Suppressor macrophage treated with lipopolysaccharide for 1 hour (primary cell): ENCODE measurements around the gene GOLGA6D.
A peak's percentile ranks its signal among the peaks of the same experiment; 100 is the strongest.
"Not testable (repeated sequence)": the region's sequence is repeated elsewhere in the genome, so short reads cannot be mapped to it uniquely, and the experiment has no call there.

Source experiments
- DNase-seq, 3 donors: peaks; one replicate each; pipeline ENCODE4 v3.0.0-alpha.2; 2020 to 2022

GOLGA6D gene

DNA sequence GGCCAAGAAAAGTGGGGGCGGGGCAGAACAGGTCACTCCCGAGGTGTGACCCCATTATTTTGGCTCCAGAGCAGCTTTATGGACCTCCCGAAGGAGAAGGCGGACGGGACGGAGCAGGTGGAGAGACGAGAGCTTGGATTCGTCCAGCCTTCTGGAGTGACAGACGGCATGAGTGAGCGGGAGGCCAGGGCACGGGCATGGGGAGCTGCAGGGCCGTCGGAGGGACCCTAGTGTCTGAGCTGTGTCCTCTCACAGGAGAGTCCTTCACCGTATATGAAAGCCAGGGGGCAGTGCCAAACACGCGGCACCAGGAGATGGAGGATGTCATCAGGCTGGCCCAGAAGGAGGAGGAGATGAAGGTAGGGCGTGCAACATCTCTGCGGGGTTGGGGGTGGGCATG, 11.0 kb downstream of the GOLGA6D start:
- DNase-seq = not testable (repeated sequence)

DNA sequence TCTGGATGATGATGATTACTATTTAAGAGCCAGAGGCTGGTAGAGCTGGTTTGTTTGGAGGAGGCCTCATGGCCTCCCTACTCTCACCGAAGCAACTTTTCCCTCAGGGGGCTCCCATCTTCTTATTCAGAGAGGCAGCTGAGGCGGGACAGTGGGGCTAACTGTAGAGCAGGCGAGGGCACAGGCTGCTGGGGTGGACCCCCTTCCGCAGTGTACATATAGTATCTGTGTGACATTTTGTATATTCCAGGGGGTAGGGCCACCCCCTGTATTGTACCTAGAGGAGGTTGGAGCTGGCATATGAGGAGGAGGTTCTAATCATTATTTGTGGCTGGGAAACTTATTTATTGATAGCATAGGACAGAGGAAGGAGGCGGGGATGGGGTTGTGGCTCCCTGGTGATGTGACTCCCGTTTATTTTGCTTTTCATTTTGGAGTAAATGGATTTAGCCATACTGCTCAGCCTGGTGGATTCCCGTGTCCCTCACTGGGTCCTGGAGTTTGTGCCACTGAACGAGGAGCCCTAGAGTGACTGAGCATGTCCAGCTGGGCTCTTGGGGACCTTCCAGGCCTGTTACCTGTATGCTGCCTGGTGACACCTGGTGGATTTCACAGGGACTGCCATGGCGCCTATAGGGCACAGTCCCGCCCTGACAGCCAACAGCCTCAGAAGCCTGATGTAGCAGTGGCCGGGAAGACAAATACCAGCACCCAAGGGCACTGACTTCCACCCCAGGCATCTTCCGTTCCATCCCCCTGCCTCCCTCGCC, 16.1 kb downstream of the GOLGA6D start:
- not testable (repeated sequence) for DNase-seq

DNA sequence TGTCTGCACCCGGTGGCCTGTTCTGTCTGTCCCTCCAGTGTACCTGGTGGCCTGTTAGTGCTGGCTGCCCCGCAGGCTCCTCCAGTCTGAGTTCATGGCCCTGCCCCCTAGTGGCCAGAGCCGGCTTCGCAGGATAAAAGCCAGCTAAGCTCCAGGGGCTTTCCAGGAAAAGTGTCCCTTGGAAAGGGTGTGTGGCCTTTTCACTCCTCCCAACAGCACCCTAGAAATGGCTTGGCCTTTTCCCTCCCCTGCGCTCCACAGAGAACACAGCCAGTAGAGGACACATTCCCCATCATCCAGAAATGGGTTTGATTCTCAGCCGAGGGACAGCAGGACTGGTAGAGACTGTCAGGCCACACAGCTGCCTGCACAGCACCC, 16.7 kb downstream of the GOLGA6D start:
- DNase-seq = not testable (repeated sequence)

GRCh38 chr15:75300026-75300425, 17.4 kb downstream of the GOLGA6D start:
- not testable (repeated sequence) for DNase-seq

GRCh38 chr15:75302318-75302717, 19.7 kb downstream of the GOLGA6D start:
- no peak for DNase-seq

DNA sequence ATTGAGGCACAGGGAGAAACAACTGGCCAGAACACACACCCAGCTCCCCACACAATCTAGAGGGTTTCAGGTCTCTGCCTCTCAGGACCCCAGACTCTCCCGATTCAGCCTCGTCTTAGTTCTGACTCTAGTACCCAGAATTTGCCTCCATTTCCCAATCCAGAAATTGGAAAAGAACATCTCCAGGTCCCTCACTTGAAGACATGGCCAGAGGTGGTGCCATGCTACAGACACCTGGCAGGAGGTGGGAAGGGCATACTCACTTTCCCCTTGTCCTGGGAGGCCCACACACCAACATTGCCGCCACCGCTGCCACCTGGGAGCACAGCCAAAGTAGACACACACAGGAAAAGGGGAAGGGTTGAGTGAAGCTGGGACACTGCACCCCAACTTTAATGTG, 20.1 kb downstream of the GOLGA6D start:
- not testable (repeated sequence) for DNase-seq

DNA sequence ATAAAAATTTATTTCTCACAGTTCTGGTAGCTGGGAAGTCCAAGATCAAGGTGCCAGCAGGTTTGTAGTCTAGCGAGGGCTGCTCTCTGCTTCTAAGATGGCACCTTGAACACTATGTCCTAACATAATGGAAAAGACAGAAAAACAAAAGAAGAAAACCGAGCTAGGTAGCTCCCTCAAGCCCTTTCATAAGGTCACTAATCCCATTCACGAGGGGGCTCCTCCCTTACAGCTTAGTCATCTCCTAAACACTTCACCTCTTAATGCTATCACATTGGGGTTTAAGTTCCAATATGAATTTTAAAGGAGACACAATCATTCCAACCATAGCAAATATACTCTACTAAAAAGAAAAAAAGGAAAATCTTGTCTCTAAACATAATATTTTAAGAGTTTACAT, 23.6 kb downstream of the GOLGA6D start:
- no peak for DNase-seq

DNA sequence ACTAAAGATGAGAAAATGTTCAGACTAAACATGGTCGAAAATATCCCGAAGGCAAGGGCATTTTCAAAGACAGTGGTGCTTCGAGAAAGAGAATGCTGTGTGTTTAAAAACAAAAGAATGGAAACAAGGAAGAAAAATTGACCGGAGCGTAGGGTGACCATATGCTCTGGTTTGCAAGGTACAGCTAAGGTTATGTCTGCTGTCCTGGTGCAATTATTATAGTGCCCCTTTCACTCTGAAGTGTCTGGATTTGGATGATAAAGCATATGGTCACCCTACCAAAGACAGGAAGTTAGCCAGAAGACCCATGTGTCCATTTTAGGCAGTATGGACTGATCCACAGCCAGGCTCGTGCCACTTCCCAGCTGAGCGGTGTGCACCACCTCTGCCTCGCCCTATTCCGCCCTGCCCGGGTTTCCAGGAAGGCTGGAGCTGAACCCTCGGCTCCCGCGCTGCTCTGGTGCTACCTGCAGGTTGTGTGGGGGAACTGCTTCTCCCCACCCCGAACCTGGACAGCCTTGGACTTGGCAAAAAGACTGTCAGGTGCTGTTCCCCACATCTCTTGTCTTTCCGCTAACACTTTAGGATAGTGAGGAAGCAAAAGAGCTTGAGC, 25.2 kb downstream of the GOLGA6D start:
- peak in 2 of 3 donors; percentile 9 to 27 for DNase-seq

- DNase-seq = no peak
Measured at GRCh38 chr15:75309711-75310110, 27.1 kb downstream of the GOLGA6D start.

- DNase-seq = not testable (repeated sequence)
Measured at GRCh38 chr15:75312548-75312947, 29.9 kb downstream of the GOLGA6D start.

DNA sequence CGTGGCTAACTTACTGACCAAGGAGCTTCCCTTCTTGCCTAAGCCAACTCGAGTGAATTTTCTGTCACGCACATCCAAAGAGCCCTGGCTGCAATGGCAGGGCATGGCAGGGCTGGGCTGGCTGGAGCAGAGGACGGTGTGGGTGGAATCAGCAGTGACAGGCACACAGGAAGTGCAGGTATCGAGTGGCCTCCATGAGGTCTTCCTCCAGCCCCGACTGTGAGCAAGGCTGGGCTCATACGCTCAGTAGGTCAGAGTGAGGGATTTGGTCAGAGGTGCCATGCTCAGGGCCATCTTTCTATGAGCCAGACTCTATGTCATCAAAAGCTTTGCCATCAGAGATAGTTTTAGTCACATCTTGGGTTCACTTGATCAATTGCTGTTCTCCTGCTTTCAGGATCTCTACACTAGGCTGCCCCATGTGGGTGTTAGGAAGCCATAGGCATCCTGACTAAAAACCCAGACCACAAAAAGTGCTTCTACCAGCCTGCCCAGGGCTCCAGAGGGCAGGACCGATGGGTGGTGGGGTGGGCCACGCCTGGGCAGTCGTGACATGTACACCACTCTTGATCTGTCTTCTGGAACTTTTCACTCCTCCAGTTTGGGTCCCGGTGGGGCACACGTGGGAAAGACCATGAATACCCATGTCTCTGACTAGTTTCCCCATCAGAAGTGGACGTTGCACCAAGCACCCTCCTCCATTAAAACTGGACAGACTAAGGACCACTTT, 30.6 kb downstream of the GOLGA6D start:
- no peak for DNase-seq

- DNase-seq = no peak
Measured at GRCh38 chr15:75314552-75315290, 32.1 kb downstream of the GOLGA6D start.

GRCh38 chr15:75319231-75319897, 36.7 kb downstream of the GOLGA6D start:
- peak in 2 of 3 donors; percentile 13 to 17 for DNase-seq

GRCh38 chr15:75321711-75322110, 39.1 kb downstream of the GOLGA6D start:
- DNase-seq = no peak

- DNase-seq = no peak
Measured at GRCh38 chr15:75325922-75326321, 43.3 kb downstream of the GOLGA6D start.

DNA sequence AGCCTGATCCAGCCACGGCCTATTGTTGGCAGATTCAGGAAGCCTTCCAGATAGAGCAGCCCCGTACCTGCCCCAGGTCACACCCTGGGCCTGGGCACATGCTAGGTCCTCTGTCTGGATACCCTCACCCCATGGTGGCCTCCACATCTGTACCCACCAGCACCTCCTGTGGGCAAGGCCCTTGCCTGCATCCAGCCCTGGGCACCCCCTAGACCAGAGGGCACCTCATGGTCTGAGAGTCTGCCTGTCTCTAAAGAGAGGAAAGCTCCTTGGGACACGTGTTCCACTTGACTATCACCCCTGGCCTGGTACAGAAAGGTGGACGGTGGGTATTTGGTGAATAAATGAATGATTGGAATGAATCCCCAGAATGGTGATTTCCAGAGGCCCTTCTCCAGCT, 44.4 kb downstream of the GOLGA6D start:
- DNase-seq = no peak

DNA sequence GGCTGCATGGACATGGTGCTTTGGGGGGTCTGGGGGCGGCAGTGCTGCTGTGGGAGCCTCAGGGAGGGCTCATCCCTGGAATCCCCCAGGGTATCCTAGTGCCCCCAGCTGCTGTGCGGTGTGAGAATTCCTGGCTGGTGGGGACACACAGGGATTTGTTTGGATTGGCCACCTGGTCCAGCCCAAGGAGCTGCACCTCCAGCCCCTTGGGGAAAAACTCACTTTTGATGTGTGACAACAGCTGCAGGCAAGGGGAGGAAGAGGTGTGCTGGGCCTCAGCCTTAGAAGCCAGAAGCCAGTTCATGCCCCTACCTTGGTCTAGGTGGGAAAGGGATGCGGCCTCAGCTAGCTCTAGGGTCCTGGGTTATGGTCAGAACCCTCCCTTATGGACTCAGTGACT, 44.9 kb downstream of the GOLGA6D start:
- no peak for DNase-seq

DNA sequence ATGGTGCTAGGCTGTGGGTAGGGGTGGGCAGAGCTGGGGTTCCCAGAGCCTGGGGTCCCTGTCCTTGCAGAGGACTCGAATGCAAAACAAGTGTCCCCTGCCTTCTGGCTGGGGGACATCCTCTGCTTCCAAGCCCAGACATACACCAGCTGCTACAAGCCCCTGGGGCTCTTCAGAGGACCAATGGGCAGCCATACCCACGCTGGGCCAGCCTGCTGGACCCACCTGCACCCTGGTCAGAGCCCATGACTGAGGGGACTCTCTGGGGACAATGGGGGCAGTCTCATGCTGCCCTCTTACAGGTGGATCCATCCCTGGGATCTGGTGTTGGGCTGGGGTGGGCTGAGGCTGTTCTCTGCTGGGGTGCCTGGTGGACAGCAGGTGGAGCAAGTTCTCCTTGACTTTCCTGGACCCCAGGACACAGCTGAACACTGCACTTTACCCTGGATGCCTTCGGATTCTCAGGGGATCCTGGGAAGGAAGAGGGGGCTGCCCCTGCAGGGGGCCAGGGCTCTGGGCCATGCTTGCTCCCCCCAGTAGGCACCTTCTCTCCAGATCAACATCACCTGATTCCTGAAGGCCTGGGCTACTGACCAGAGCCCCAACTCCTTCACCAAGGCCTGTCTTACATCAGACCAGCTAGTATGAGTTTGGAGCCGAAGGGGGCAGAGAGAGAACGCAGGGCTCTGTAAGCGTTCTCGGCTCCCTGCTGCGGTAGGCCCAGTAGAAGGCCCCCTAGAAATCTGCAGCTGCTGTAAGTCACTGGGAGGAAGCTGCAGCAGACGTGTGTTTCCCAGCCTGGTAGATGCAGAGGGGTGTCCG, 46.1 kb downstream of the GOLGA6D start:
- no peak for DNase-seq

- no peak for DNase-seq
Measured at GRCh38 chr15:75329571-75329970, 46.9 kb downstream of the GOLGA6D start.

DNA sequence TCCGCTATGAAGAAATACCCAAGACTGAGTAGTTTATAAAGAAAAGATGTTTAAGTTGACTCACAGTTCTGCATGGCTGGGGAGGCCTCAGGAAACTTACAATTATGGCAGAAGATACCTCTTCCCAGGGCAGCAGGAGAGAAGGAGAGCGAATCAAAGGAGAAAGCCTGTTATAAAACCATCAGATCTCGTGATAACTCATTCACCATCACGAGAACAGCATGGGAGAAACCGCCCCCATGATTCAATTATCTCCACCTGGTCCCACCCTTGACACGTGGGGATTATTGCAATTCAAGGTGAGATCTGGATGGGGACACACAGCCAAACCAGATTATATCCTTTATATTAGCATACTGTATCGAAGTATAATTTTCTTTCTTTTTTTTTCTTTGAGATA, 49.5 kb downstream of the GOLGA6D start:
- DNase-seq = not testable (repeated sequence)

DNA sequence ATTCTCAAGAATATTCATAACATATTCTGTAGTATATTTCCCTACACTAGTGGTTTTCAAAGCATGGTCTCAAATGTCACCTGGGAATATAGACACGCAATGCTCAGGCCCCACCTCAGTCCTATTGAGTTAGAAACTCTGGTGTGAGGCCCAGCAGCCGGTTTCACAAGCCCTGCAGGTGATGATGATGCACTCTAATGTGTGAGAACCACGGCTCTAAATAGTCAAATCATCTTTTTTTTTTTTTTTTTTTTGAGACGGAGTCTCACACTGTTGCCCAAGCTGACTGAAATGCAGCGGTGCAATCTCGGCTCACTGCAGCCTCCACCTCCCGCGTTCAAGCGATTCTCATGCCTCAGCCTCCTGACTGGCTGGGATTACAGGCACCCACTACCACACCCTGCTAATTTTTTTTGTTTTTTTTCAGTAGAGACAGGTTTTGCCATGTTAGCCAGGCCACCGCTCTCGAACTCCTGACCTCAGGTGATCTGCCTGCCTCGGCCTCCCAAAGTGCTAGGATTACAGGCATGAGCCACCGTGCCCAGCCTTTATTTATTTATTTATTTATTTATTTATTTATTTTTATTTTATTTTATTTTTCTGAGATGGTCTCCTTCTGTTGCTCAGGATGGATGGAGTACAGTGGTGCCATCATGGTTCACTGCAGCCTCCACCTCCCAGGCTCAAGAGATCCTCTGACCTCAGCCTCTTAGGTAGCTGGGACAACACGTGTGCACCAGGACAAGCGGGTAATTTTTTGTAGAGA, 51.2 kb downstream of the GOLGA6D start:
- DNase-seq = not testable (repeated sequence)
